HCT116 (cell line): ENCODE data around the gene LATS1. TPM values are rescaled to one million over a fixed set of nuclear protein-coding genes. Genes with fewer than 3 reads are reported as not detected.
"Not testable (repeated sequence)": the region's sequence is repeated elsewhere in the genome, so short reads cannot be mapped to it uniquely, and the experiment has no call there.

ENCODE experiments used
- ATAC-seq: fragments of 200-7000 bp; cut with Tn5 transposase; 2 replicates; pipeline ENCODE4 v1.9.1; 2020; ENCODE audit warnings: mild to moderate bottlenecking, moderate library complexity
- BruUV-seq: library from RNA; stranded (reverse); fragments of 400-500 nt; replicated peaks from 2 replicates; lab custom pipeline; 2021; lab: Mats Ljungman, UMichigan
- CTCF ChIA-PET: fragments of 300-600 bp; sonication (Branson Sonifier 250); formaldehyde crosslinking; loops from one replicate; lab custom pipeline; 2021; ENCODE audit warnings: antibody characterized with exemption; lab: Charles Lee
- POLR2A ChIA-PET: fragments of 300-600, 350-600 bp; sonication (Branson Sonifier 250); formaldehyde crosslinking; loops from one replicate; lab custom pipeline; 2021; ENCODE audit warnings: antibody characterized with exemption; lab: Charles Lee
- RAD21 ChIA-PET, 2 experiments: fragments of 300-600 bp; sonication (Branson Sonifier 250); formaldehyde crosslinking; loops; one replicate each; lab custom pipeline; 2023; ENCODE audit warnings: low total read pairs in 2 of 2; ENCODE audit not compliant: uncharacterized antibody in 2 of 2, unreplicated experiment in 2 of 2, low non-redundant PET in 1 of 2; lab: Charles Lee
- DNase-seq: peaks from one replicate; pipeline ENCODE4 v3.0.0-alpha.2; 2010; ENCODE audit warnings: low read depth, low spot score
- H2AFZ ChIP-seq: fragments of 200-600 bp; shearing (Covaris generic), sonication (generic); 2 replicates; pipeline ENCODE4 v1.6.1; 2017; ENCODE audit warnings: low read depth, mixed run types, mixed read lengths, antibody characterized with exemption, low read length; ENCODE audit not compliant: poor library complexity, severe bottlenecking
- H3K27ac ChIP-seq: 2 replicates; pipeline ENCODE4 v1.5.1; 2012; ENCODE audit warnings: low read depth, low read length
- H3K27me3 ChIP-seq: fragments of 200-600 bp; sonication (generic); 2 replicates; pipeline ENCODE4 v1.6.1; 2016; ENCODE audit warnings: mixed run types, low read length, mixed read lengths; ENCODE audit not compliant: insufficient read depth
- H3K36me3 ChIP-seq, 2 experiments: fragments of 200-500 bp in 1 of 2; fragments of 200-600 bp in 1 of 2; sonication (Bioruptor generic) in 1 of 2; sonication (generic) in 1 of 2; 2 replicates each; pipeline versions ENCODE4 v1.5.1 to v1.6.1; 2014 to 2016; ENCODE audit warnings: low read length in 2 of 2, inconsistent platforms in 1 of 2, mixed read lengths in 1 of 2, mixed run types in 1 of 2; ENCODE audit not compliant: insufficient read depth in 2 of 2, control insufficient read depth in 1 of 2
- H3K4me1 ChIP-seq, 2 experiments: fragments of 200-600 bp in 1 of 2; sonication (generic) in 1 of 2; 2 replicates each; pipeline versions ENCODE4 v1.5.1 to v1.6.1; 2012 to 2017; ENCODE audit warnings: low read length in 2 of 2, inconsistent platforms in 1 of 2, mild to moderate bottlenecking in 1 of 2, mixed read lengths in 1 of 2, mixed run types in 1 of 2, moderate library complexity in 1 of 2; ENCODE audit not compliant: insufficient read depth in 2 of 2, control insufficient read depth in 1 of 2
- H3K4me2 ChIP-seq: fragments of 200-600 bp; sonication (generic); 2 replicates; pipeline ENCODE4 v1.6.1; 2017; ENCODE audit warnings: mixed run types, low read length, mixed read lengths
- H3K4me3 ChIP-seq, 2 experiments: fragments of 200-600 bp in 1 of 2; sonication (generic) in 1 of 2; replicated peaks in 1 of 2; 2 replicates each; pipeline ENCODE4 v1.5.1; 2011 to 2016; ENCODE audit warnings: low read length in 2 of 2, control low read depth in 1 of 2, low read depth in 1 of 2, mild to moderate bottlenecking in 1 of 2, mixed read lengths in 1 of 2, mixed run types in 1 of 2
- H3K79me2 ChIP-seq: fragments of 200-600 bp; sonication (generic); 2 replicates; pipeline ENCODE4 v1.6.1; 2017; ENCODE audit warnings: mild to moderate bottlenecking, mixed run types, low read length, moderate library complexity, mixed read lengths; ENCODE audit not compliant: insufficient read depth
- H3K9ac ChIP-seq: fragments of 200-600 bp; sonication (generic); 2 replicates; pipeline ENCODE4 v1.6.1; 2016; ENCODE audit warnings: low read length, mixed read lengths
- H3K9me2 ChIP-seq: fragments of 200-600 bp; sonication (generic), shearing (Covaris generic); 2 replicates; pipeline ENCODE4 v1.6.1; 2017; ENCODE audit warnings: mixed run types, mild to moderate bottlenecking, moderate library complexity; ENCODE audit not compliant: insufficient read depth
- H3K9me3 ChIP-seq, 2 experiments: fragments of 200-500 bp in 1 of 2; fragments of 200-600 bp in 1 of 2; sonication (Bioruptor generic) in 1 of 2; sonication (generic) in 1 of 2; 2 replicates each; pipeline ENCODE4 v1.6.1; 2014 to 2017; ENCODE audit warnings: low read length in 2 of 2, mixed read lengths in 2 of 2, inconsistent platforms in 1 of 2, low read depth in 1 of 2, mild to moderate bottlenecking in 1 of 2, mixed run types in 1 of 2, moderate library complexity in 1 of 2; ENCODE audit not compliant: control insufficient read depth in 1 of 2, insufficient read depth in 1 of 2
- H4K20me1 ChIP-seq: fragments of 200-600 bp; sonication (generic), shearing (Covaris generic); 2 replicates; pipeline ENCODE4 v1.6.1; 2017; ENCODE audit warnings: mixed run types, mild to moderate bottlenecking, moderate library complexity; ENCODE audit not compliant: insufficient read depth
- CBX3 ChIP-seq: IDR thresholded peaks from 2 replicates; pipeline ENCODE4 v1.6.1; 2012; ENCODE audit warnings: low read depth
- ELF1 ChIP-seq: IDR thresholded peaks from 2 replicates; pipeline ENCODE4 v1.6.1; 2012; ENCODE audit warnings: low read depth, borderline replicate concordance
- EZH2phosphoT487 ChIP-seq: fragments of 200-600 bp; IDR thresholded peaks from 2 replicates; pipeline ENCODE4 v1.6.1; 2018; ENCODE audit warnings: antibody characterized with exemption, borderline replicate concordance
- FOSL1 ChIP-seq: IDR thresholded peaks from 2 replicates; pipeline ENCODE4 v1.6.1; 2012; ENCODE audit warnings: low read depth
- MAX ChIP-seq: IDR thresholded peaks from 2 replicates; pipeline ENCODE4 v1.6.1; 2012
- RAD21 ChIP-seq: IDR thresholded peaks from 2 replicates; pipeline ENCODE4 v1.6.1; 2012; ENCODE audit warnings: low read depth, mild to moderate bottlenecking
- TCF7L2 ChIP-seq: IDR thresholded peaks from 2 replicates; pipeline ENCODE4 v1.7.0; 2011; ENCODE audit warnings: borderline replicate concordance, inconsistent platforms; ENCODE audit not compliant: insufficient read depth, insufficient read length; ENCODE audit errors: extremely low read depth
- YY1 ChIP-seq: IDR thresholded peaks from 2 replicates; pipeline ENCODE4 v1.6.1; 2011; ENCODE audit warnings: low read length, low read depth, moderate library complexity, mild to moderate bottlenecking; ENCODE audit not compliant: insufficient replicate concordance; ENCODE audit errors: extremely low read depth
- intact Hi-C: fragments of 100-400 bp; cut with micrococcal nuclease; formaldehyde crosslinking; loops from 2 replicates; pipeline ENCODE4 v1.10.0; 2022
- total RNA-seq: library from RNA; stranded (reverse); gene quantifications from one replicate; pipeline ENCODE4 v1.2.1, GENCODE V29; 2021; ENCODE audit not compliant: unreplicated experiment

Gene LATS1
- total RNA-seq, 1 experiment from 2014 or later = 21.6 TPM

- ChIA-PET RAD21 (no interaction called here), CTCF (no interaction called here), POLR2A (no interaction called here)
- H3K79me2 ChIP-seq = peaks cover 97% of the 10 kb centered on the region
- BruUV-seq = no TSS peak
- peaks cover 7 to 8% of the 10 kb centered on the region in 2 experiments; a peak in 3 of 4 replicates for H3K4me1 ChIP-seq
- no peaks in the 10 kb centered on the region for H3K9me2 ChIP-seq
- intact Hi-C loops = no loop called here
- ATAC-seq = no peak
- TF ChIP-seq TCF7L2 (no peak), RAD21 (no peak), CBX3 (no peak), EZH2phosphoT487 (no peak), YY1 (no peak), MAX (no peak), ELF1 (no peak), FOSL1 (no peak)
- H4K20me1 ChIP-seq = peaks cover 7% of the 10 kb centered on the region; the same call in 1 of the 2 replicates
- no peak overlapping the region for H3K9ac ChIP-seq
- no peaks in the 10 kb centered on the region for H3K27me3 ChIP-seq
- H3K4me2 ChIP-seq = no peak overlapping the region
- H3K36me3 ChIP-seq = peaks cover 0 to 2% of the 10 kb centered on the region in 2 experiments; a peak in 1 of 4 replicates
- H3K4me3 ChIP-seq = no peak overlapping the region
- H3K9me3 ChIP-seq = no peaks in the 10 kb centered on the region
- no peak for DNase-seq
- no peak overlapping the region for H2AFZ ChIP-seq
- no peak overlapping the region for H3K27ac ChIP-seq
These were observed 36.6 kb upstream of the LATS1 start for GRCh38 chr6:149754548-149754947.

- H3K79me2 ChIP-seq = peaks cover 85% of the 10 kb centered on the region
- H2AFZ ChIP-seq, H3K9me3 ChIP-seq, POLR2A ChIA-PET, H3K36me3 ChIP-seq, BruUV-seq, H4K20me1 ChIP-seq, H3K9ac ChIP-seq, DNase-seq, H3K9me2 ChIP-seq, ATAC-seq, H3K4me2 ChIP-seq, intact Hi-C loops, CTCF ChIA-PET, H3K27me3 ChIP-seq, H3K27ac ChIP-seq, H3K4me3 ChIP-seq: not testable (repeated sequence)
- RAD21 ChIA-PET = interaction anchor here in 1 of 2 experiments (0.6 kb wide), 1 partner anchor 63 kb away, joined by 3 read pairs; no protein-coding TSS in a partner anchor
- H3K4me1 ChIP-seq = peaks cover 9 to 14% of the 10 kb centered on the region in 2 experiments
These were observed 35.4 kb upstream of the LATS1 start for GRCh38 chr6:149753374-149753637.
